ENCODE data around the gene DGCR2.

The DGCR2 gene

GRCh38 chr22:19115628-19116027, 6.6 kb downstream of the DGCR2 start:
- TF ChIP-seq PKNOX1 (IDR thresholded peaks at IDR 0.05) (no peak), HDGF (IDR thresholded peaks at IDR 0.05; ENCODE audit: borderline replicate concordance) (no peak), ARNT (IDR thresholded peaks at IDR 0.05) (no peak), ELF4 (IDR thresholded peaks at IDR 0.05) (no peak), ZNF384 (IDR thresholded peaks at IDR 0.05) (no peak)
- CTCF ChIA-PET = interaction anchor here (0.9 to 1.8 kb wide), 5 partner anchors 10 to 160 kb away, joined by 3 to 12 read pairs (median 3); partner anchors contain the start of gene SLC25A1
- DNase-seq (ENCODE audit: extremely low spot score) = peak; percentile 52
- POLR2A ChIA-PET = interaction anchor here (1.2 to 1.6 kb wide), 3 partner anchors 29 to 63 kb away, joined by 3 to 9 read pairs (median 4); partner anchors contain the start of genes ESS2 and SLC25A1

GRCh38 chr22:19114984-19115552, 7.1 kb downstream of the DGCR2 start:
- ChIA-PET CTCF (interaction anchor here (0.9 to 1.8 kb wide), 5 partner anchors 9 to 160 kb away, joined by 3 to 12 read pairs (median 3); partner anchors contain the start of gene SLC25A1), POLR2A (interaction anchor here (1.2 to 1.6 kb wide), 3 partner anchors 29 to 64 kb away, joined by 3 to 9 read pairs (median 4); partner anchors contain the start of genes ESS2 and SLC25A1)
- no peak for DNase-seq (ENCODE audit: extremely low spot score)
- TF ChIP-seq BHLHE40 (IDR thresholded peaks at IDR 0.05; ENCODE audit: borderline replicate concordance) = no peak
- TF ChIP-seq ZNF384 (IDR thresholded peaks at IDR 0.05) = no peak
- TF ChIP-seq CTBP1 (IDR thresholded peaks at IDR 0.05; ENCODE audit: borderline replicate concordance) = no peak
- TF ChIP-seq FOXM1 (IDR thresholded peaks at IDR 0.05; ENCODE audit: borderline replicate concordance) = no peak
- TF ChIP-seq ARNT (IDR thresholded peaks at IDR 0.05) = no peak
- no peak for TF ChIP-seq SUZ12 (IDR thresholded peaks at IDR 0.05)
- TF ChIP-seq HDGF (IDR thresholded peaks at IDR 0.05; ENCODE audit: borderline replicate concordance) = no peak
- TF ChIP-seq FOXK2 (IDR thresholded peaks at IDR 0.05) = no peak
- no peak for TF ChIP-seq PKNOX1 (IDR thresholded peaks at IDR 0.05)
- TF ChIP-seq LEF1 (IDR thresholded peaks at IDR 0.05; ENCODE audit: borderline replicate concordance) = no peak
- no peak for TF ChIP-seq ELF4 (IDR thresholded peaks at IDR 0.05)
- no peak for TF ChIP-seq L3MBTL2 (conservative IDR thresholded peaks at IDR 0.05)
- no peak for TF ChIP-seq SP1 (IDR thresholded peaks at IDR 0.05)
- TF ChIP-seq TARDBP (IDR thresholded peaks at IDR 0.05) = no peak
- TF ChIP-seq FOXA1 (IDR thresholded peaks at IDR 0.05) = no peak

GRCh38 chr22:19113429-19113828, 8.8 kb downstream of the DGCR2 start:
- ChIA-PET CTCF (interaction anchor here (0.6 kb wide), 1 partner anchor 236 kb away, joined by 3 read pairs; no protein-coding TSS in a partner anchor), POLR2A (no interaction called here)
- TF ChIP-seq NFRKB (IDR thresholded peaks at IDR 0.05) (no peak), FOXK2 (IDR thresholded peaks at IDR 0.05) (no peak), ARNT (IDR thresholded peaks at IDR 0.05) (no peak), BHLHE40 (IDR thresholded peaks at IDR 0.05; ENCODE audit: borderline replicate concordance) (no peak), TARDBP (IDR thresholded peaks at IDR 0.05) (no peak), ELF4 (IDR thresholded peaks at IDR 0.05) (no peak), PKNOX1 (IDR thresholded peaks at IDR 0.05) (no peak), CTBP1 (IDR thresholded peaks at IDR 0.05; ENCODE audit: borderline replicate concordance) (no peak), FOXM1 (IDR thresholded peaks at IDR 0.05; ENCODE audit: borderline replicate concordance) (no peak), FOXA1 (IDR thresholded peaks at IDR 0.05) (no peak), ZNF384 (IDR thresholded peaks at IDR 0.05) (no peak), SP1 (IDR thresholded peaks at IDR 0.05) (no peak), HDGF (IDR thresholded peaks at IDR 0.05; ENCODE audit: borderline replicate concordance) (no peak), SUZ12 (IDR thresholded peaks at IDR 0.05) (no peak), L3MBTL2 (conservative IDR thresholded peaks at IDR 0.05) (no peak), LEF1 (IDR thresholded peaks at IDR 0.05; ENCODE audit: borderline replicate concordance) (no peak)
- DNase-seq (ENCODE audit: extremely low spot score) = no peak

- CTCF ChIA-PET = interaction anchor here (1.0 kb wide), 1 partner anchor 33 kb away, joined by 5 read pairs; the partner anchor contains the start of gene ESS2
- no peak for DNase-seq (ENCODE audit: extremely low spot score)
- TF ChIP-seq CTBP1 (IDR thresholded peaks at IDR 0.05; ENCODE audit: borderline replicate concordance) (no peak), SP1 (IDR thresholded peaks at IDR 0.05) (no peak), FOXK2 (IDR thresholded peaks at IDR 0.05) (no peak), FOXM1 (IDR thresholded peaks at IDR 0.05; ENCODE audit: borderline replicate concordance) (no peak), BHLHE40 (IDR thresholded peaks at IDR 0.05; ENCODE audit: borderline replicate concordance) (no peak), TARDBP (IDR thresholded peaks at IDR 0.05) (no peak), ELF4 (IDR thresholded peaks at IDR 0.05) (no peak), L3MBTL2 (conservative IDR thresholded peaks at IDR 0.05) (no peak), FOXA1 (IDR thresholded peaks at IDR 0.05) (no peak), SUZ12 (IDR thresholded peaks at IDR 0.05) (no peak)
- POLR2A ChIA-PET = interaction anchor here (0.9 kb wide), 1 partner anchor 11 kb away, joined by 4 read pairs; the partner anchor contains the start of gene DGCR2
Measured at GRCh38 chr22:19111584-19111983, 10.6 kb downstream of the DGCR2 start.

GRCh38 chr22:19111140-19111539, 11.1 kb downstream of the DGCR2 start:
- DNase-seq (ENCODE audit: extremely low spot score) = no peak
- POLR2A ChIA-PET = interaction anchor here (0.7 to 1.6 kb wide), 3 partner anchors 8 to 33 kb away, joined by 3 to 5 read pairs (median 4); partner anchors contain the start of genes DGCR2 and ESS2
- no peak for TF ChIP-seq ELF4 (IDR thresholded peaks at IDR 0.05)
- TF ChIP-seq SP1 (IDR thresholded peaks at IDR 0.05) = no peak
- no peak for TF ChIP-seq ZNF384 (IDR thresholded peaks at IDR 0.05)
- no peak for TF ChIP-seq SUZ12 (IDR thresholded peaks at IDR 0.05)
- no peak for TF ChIP-seq PKNOX1 (IDR thresholded peaks at IDR 0.05)
- TF ChIP-seq ARNT (IDR thresholded peaks at IDR 0.05) = no peak
- no peak for TF ChIP-seq LEF1 (IDR thresholded peaks at IDR 0.05; ENCODE audit: borderline replicate concordance)
- TF ChIP-seq CTBP1 (IDR thresholded peaks at IDR 0.05; ENCODE audit: borderline replicate concordance) = no peak
- TF ChIP-seq FOXM1 (IDR thresholded peaks at IDR 0.05; ENCODE audit: borderline replicate concordance) = no peak
- TF ChIP-seq BHLHE40 (IDR thresholded peaks at IDR 0.05; ENCODE audit: borderline replicate concordance) = no peak
- no peak for TF ChIP-seq TARDBP (IDR thresholded peaks at IDR 0.05)
- no peak for TF ChIP-seq HDGF (IDR thresholded peaks at IDR 0.05; ENCODE audit: borderline replicate concordance)
- no peak for TF ChIP-seq NFRKB (IDR thresholded peaks at IDR 0.05)
- no peak for TF ChIP-seq FOXA1 (IDR thresholded peaks at IDR 0.05)
- no peak for TF ChIP-seq L3MBTL2 (conservative IDR thresholded peaks at IDR 0.05)
- TF ChIP-seq FOXK2 (IDR thresholded peaks at IDR 0.05) = no peak
- CTCF ChIA-PET = interaction anchor here (0.6 to 1.0 kb wide), 2 partner anchors 34 to 68 kb away, joined by 4 to 5 read pairs; partner anchors contain the start of gene ESS2

All from HEK293T (cell line).